ENCODE data around the gene SEPTIN11. TPM values are rescaled to one million over a fixed set of nuclear protein-coding genes. Genes with fewer than 3 reads are reported as not detected.
A peak's percentile ranks its signal among the peaks of the same experiment; 100 is the strongest.

SEPTIN11 gene
- total and polyA plus RNA-seq, 9 of the 15 experiments (the other 6 are each of a cell fraction or from before 2014, with no cell fraction given) = 25.7 to 142 (median 84.3) TPM

GRCh38 chr4:76948443-76949275, 893 bp upstream of the SEPTIN11 start (continued):
- TF ChIP-seq ZNF133 (CRISPR knock-in tag; IDR thresholded peaks at IDR 0.05) (no peak; the same call in 1 of the 2 replicates), THRB (CRISPR knock-in tag; conservative IDR thresholded peaks at IDR 0.05) (no peak), NFE2L1 (tag; IDR thresholded peaks at IDR 0.05; ENCODE audit: borderline replicate concordance, low read depth) (no peak), PHF8 (IDR thresholded peaks at IDR 0.05; ENCODE audit: borderline replicate concordance, low read length) (peak; percentile 36; the same call in 1 of the 2 replicates), TAF7 (tag; IDR thresholded peaks at IDR 0.05) (no peak), ZBTB5 (IDR thresholded peaks at IDR 0.05) (peak; percentile 73), ZMIZ1 (IDR thresholded peaks at IDR 0.05; ENCODE audit: low read depth in 2 of 2, low read length in 2 of 2) (no peak), NR4A1 (CRISPR knock-in tag; IDR thresholded peaks at IDR 0.05) (no peak), NR4A1 (tag; IDR thresholded peaks at IDR 0.05) (no peak), TBL1XR1 (IDR thresholded peaks at IDR 0.05; ENCODE audit: low read length in 2 of 2) (peak; percentile 15 to 70; a peak in 1 of 4 replicates), NFIC (IDR thresholded peaks at IDR 0.05) (no peak), CBFA2T3 (IDR thresholded peaks at IDR 0.05) (no peak), POLR2H (tag; IDR thresholded peaks at IDR 0.05; ENCODE audit: low read depth) (peak; percentile 28; the same call in 1 of the 2 replicates), HCFC1 (IDR thresholded peaks at IDR 0.05; ENCODE audit: low read depth, low read length) (no peak; the same call in 1 of the 2 replicates), MAFF (IDR thresholded peaks at IDR 0.05; ENCODE audit: low read length) (no peak), ZNF766 (CRISPR knock-in tag; conservative IDR thresholded peaks at IDR 0.05) (no peak), TFAM (CRISPR knock-in tag; conservative IDR thresholded peaks at IDR 0.05) (no peak), PREB (CRISPR knock-in tag; IDR thresholded peaks at IDR 0.05) (no peak), LCOR (CRISPR knock-in tag; IDR thresholded peaks at IDR 0.05) (no peak; the same call in 1 of the 2 replicates), MAFG (tag; conservative IDR thresholded peaks at IDR 0.05) (no peak), TSC22D4 (tag; IDR thresholded peaks at IDR 0.05) (no peak)
